GM20000 (cell line): ENCODE results near the gene TMEM42.

Source experiments
- DNase-seq: peaks from one replicate; pipeline ENCODE4 v3.0.0; 2012; ENCODE audit warnings: low spot score
- CTCF ChIP-seq: IDR thresholded peaks from 2 replicates; pipeline ENCODE4 v1.5.1; 2012; ENCODE audit warnings: mild to moderate bottlenecking, control low read depth; ENCODE audit errors: extremely low read depth, missing control alignments

Gene TMEM42

GRCh38 chr3:44880284-44880683, 18.6 kb downstream of the TMEM42 start:
- TF ChIP-seq CTCF: no peak
- no peak for DNase-seq

DNA sequence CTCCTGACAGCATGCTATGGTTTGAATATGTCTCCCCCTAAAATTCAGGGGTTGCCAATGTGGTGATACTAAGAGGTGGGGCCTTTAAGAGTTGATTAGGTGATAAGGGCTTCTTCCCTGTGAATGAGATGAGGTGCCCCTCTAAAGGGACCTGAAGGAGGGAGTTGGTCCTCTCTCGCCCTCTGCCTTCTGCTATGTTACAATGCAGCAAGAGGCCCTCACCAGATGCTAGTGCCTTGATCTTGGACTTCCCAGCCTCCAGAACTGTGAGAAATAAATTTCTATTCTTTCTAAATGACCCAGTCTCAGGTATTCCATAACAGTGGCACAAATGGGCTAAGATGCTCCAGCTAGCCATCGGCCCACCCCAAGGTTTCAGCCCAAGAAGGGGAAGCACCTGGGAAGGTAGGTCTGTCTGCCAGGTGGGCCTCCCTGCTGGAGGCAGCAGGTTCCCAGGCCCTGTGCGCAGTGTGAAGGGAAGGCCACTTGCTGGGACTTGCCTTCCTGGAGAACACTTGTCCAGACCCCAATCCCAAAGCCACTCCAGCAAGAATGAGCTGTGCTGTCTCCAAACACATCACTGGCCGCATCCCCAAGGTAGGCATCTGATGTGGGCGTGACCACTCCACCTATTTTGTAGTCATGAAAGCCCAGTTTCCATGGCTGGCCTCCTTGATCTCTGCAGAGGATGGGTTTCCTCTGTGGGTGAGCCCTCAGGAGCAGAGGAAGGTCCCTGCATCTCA, 21.7 kb downstream of the TMEM42 start:
- no peak for TF ChIP-seq CTCF
- no peak for DNase-seq

- DNase-seq: no peak
- TF ChIP-seq CTCF: no peak
Measured at GRCh38 chr3:44883999-44884431, 22.3 kb downstream of the TMEM42 start.

GRCh38 chr3:44885618-44886017, 23.9 kb downstream of the TMEM42 start:
- TF ChIP-seq CTCF: no peak
- no peak for DNase-seq

DNA sequence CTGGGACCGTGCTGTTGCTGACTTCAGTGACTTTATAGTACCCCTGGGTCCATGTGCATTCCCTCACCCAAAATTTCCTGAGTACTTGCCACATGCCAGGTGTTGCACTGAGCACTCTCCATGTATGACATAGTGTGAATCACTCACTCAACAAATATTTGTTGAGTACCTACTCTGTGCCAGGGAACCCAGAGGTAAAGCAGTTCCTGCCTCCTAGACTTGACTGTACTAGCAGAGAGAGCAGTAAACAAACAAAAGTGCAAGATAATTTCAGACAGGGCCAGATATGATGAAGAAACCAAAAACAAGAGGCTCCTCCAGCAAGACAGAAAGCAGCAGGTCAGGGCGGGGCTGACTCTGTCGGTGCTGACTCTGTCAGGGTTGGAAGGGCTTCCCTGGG, 24.8 kb downstream of the TMEM42 start:
- no peak for DNase-seq
- no peak for TF ChIP-seq CTCF

GRCh38 chr3:44887101-44887500, 25.4 kb downstream of the TMEM42 start:
- DNase-seq: no peak
- TF ChIP-seq CTCF: no peak

DNA sequence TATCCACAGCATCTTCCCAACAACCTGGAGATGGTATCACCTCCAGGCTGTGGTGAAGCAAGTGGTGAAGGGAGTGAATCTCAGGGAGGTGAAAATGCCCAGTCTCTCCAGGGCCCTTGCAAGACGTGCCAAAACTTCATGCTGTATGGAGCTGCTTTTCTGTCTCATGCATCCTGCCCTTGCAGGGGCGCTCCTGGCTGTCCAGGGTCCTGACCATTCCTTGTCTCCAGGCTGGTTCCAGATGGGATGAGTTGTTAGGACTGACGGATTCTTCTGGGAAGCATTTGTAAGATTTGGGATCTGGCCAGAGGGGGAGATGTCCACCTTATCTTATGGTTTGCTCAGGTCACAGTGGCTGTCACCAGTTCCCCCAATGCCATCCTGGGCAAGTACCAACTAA, 28.5 kb downstream of the TMEM42 start:
- DNase-seq: no peak
- no peak for TF ChIP-seq CTCF
